Smooth muscle cell (in vitro differentiated cells): ENCODE results near the gene GORASP1. TPM values are rescaled to one million over a fixed set of nuclear protein-coding genes. Genes with fewer than 3 reads are reported as not detected.

Experiments used
- DNase-seq: peaks from one replicate; lab custom pipeline; 2025; ENCODE audit not compliant: unreplicated experiment; lab: John Stamatoyannopoulos, UW
- H2AFZ ChIP-seq: fragments of 200-600 bp; sonication (generic); 2 replicates; pipeline ENCODE4 v1.6.0; 2016; ENCODE audit warnings: antibody characterized with exemption, low read depth, mild to moderate bottlenecking
- H3F3A ChIP-seq: fragments of 200-600 bp; sonication (generic); 2 replicates; pipeline ENCODE4 v1.6.0; 2017; ENCODE audit warnings: antibody characterized with exemption, low read depth
- H3K27ac ChIP-seq: fragments of 200-600 bp; sonication (generic); 2 replicates; pipeline ENCODE4 v1.5.1; 2016; ENCODE audit warnings: low read depth, mild to moderate bottlenecking
- H3K27me3 ChIP-seq: fragments of 200-600 bp; sonication (generic); 2 replicates; pipeline ENCODE4 v1.6.1; 2016; ENCODE audit warnings: low read depth, mild to moderate bottlenecking
- H3K36me3 ChIP-seq: fragments of 200-600 bp; sonication (generic); 2 replicates; pipeline ENCODE4 v1.5.1; 2016; ENCODE audit warnings: low read depth
- H3K4me1 ChIP-seq: fragments of 200-600 bp; sonication (generic); 2 replicates; pipeline ENCODE4 v1.5.1; 2016; ENCODE audit warnings: low read depth
- H3K4me2 ChIP-seq: fragments of 200-600 bp; sonication (generic); 2 replicates; pipeline ENCODE4 v1.6.0; 2016; ENCODE audit warnings: mild to moderate bottlenecking
- H3K4me3 ChIP-seq: fragments of 200-600 bp; sonication (generic); 2 replicates; pipeline ENCODE4 v1.5.1; 2016; ENCODE audit warnings: mild to moderate bottlenecking
- H3K79me2 ChIP-seq: fragments of 200-600 bp; sonication (generic); 2 replicates; pipeline ENCODE4 v1.6.0; 2016; ENCODE audit warnings: low read depth, mild to moderate bottlenecking
- H3K9ac ChIP-seq: fragments of 200-600 bp; sonication (generic); 2 replicates; pipeline ENCODE4 v1.6.0; 2016; ENCODE audit warnings: low read depth
- H3K9me3 ChIP-seq: fragments of 200-600 bp; sonication (generic); replicated peaks from 2 replicates; pipeline ENCODE4 v1.5.1; 2016; ENCODE audit warnings: low read depth
- H4K20me1 ChIP-seq: fragments of 200-600 bp; sonication (generic); 2 replicates; pipeline ENCODE4 v1.6.0; 2016; ENCODE audit warnings: low read depth
- WGBS: methylation state at CpG from one replicate; pipeline ENCODE4 v1.1.7; 2016; ENCODE audit warnings: low lambda C conversion rate; 5-methylcytosine and 5-hydroxymethylcytosine counted together
- polyA plus RNA-seq: library from polyadenylated mRNA; unstranded; fragments of >200 nt; fragmentation: Nextera tagmentation; extraction: Ambion mirVana; gene quantifications from 2 replicates; pipeline ENCODE4 v1.2.1, GENCODE V29; 2016
- total RNA-seq: library from RNA; depleted of rRNA; stranded (reverse); fragments of >200 nt; gene quantifications from 2 replicates; pipeline ENCODE4 v1.2.3, GENCODE V29; 2014
- TF ChIP-seq, protein P1 (sequence below): fragments of 200-600 bp; sonication (generic); IDR thresholded peaks from 2 replicates; pipeline ENCODE4 v1.5.1; 2017; ENCODE audit warnings: borderline replicate concordance, mild to moderate bottlenecking, antibody characterized with exemption; ENCODE audit not compliant: insufficient read depth, poor library complexity, severe bottlenecking

The GORASP1 gene
- total and polyA plus RNA-seq, 2 experiments from 2014 or later, result 29.5 to 41.6 TPM

DNA sequence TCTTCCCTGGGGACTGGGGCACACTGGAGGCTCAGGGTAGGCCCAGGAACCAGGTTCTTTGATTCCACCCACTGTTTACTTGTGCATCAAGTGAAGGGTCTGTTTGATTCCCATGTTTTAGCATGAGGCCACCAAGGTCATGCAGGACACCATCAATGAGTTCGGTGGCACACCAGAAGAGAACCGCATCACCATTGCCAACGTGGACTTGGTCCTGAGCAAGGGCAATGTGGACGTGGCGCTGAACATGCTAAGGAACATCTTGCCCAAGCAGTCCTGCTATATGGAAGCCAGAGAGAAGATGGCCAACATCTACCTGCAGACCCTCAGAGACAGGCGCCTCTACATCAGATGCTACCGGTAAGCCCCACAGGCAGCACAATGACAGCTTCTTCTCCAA, 21.5 kb upstream of the GORASP1 start:
- H3K27me3 ChIP-seq, result no peaks in the 10 kb centered on the region
- H3K4me2 ChIP-seq, result no peak overlapping the region
- H3K9ac ChIP-seq, result no peak overlapping the region
- no peak overlapping the region for H3K4me3 ChIP-seq
- H3K4me1 ChIP-seq, result no peaks in the 10 kb centered on the region
- H2AFZ ChIP-seq, result no peak overlapping the region
- no peak overlapping the region for H3K27ac ChIP-seq
- no peaks in the 10 kb centered on the region for H3K36me3 ChIP-seq
- no peaks in the 10 kb centered on the region for H4K20me1 ChIP-seq
- TF ChIP-seq, protein P1, sequence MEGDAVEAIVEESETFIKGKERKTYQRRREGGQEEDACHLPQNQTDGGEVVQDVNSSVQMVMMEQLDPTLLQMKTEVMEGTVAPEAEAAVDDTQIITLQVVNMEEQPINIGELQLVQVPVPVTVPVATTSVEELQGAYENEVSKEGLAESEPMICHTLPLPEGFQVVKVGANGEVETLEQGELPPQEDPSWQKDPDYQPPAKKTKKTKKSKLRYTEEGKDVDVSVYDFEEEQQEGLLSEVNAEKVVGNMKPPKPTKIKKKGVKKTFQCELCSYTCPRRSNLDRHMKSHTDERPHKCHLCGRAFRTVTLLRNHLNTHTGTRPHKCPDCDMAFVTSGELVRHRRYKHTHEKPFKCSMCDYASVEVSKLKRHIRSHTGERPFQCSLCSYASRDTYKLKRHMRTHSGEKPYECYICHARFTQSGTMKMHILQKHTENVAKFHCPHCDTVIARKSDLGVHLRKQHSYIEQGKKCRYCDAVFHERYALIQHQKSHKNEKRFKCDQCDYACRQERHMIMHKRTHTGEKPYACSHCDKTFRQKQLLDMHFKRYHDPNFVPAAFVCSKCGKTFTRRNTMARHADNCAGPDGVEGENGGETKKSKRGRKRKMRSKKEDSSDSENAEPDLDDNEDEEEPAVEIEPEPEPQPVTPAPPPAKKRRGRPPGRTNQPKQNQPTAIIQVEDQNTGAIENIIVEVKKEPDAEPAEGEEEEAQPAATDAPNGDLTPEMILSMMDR, result no peak
- H3K79me2 ChIP-seq, result no peaks in the 10 kb centered on the region
- peaks cover under 1% of the 10 kb centered on the region for H3F3A ChIP-seq
- 94% methylated on average over 7 of the region's 7 CpGs for WGBS
- no peak for DNase-seq
- H3K9me3 ChIP-seq, result no peaks in the 10 kb centered on the region

DNA sequence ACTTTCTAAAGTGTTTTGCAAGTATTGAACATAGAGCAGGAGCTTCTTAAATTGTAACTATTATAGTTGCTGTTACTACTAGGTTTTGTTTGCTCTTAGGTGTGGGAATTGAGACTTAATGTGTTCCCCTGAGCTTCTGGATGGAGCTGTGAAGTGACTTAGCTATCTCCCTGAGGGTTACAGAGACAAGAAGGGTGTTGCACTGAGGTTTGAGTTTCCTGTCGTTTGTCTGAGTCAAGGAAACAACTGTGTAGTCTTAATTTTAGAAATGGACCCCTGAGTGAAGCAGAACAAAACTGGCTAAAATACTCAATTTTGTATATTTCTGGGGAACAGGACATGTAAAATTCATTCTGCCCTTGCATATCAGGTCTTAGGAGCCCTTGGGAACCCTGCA, 20.5 kb upstream of the GORASP1 start:
- TF ChIP-seq, protein P1, result no peak
- no peak overlapping the region for H2AFZ ChIP-seq
- DNase-seq, result no peak
- H3K27ac ChIP-seq, result no peak overlapping the region
- H3K4me3 ChIP-seq, result no peak overlapping the region
- H3K79me2 ChIP-seq, result no peaks in the 10 kb centered on the region
- WGBS, result 48% methylated on average over 1 of the region's 1 CpG
- no peaks in the 10 kb centered on the region for H3K4me1 ChIP-seq
- H3K9me3 ChIP-seq, result no peaks in the 10 kb centered on the region
- no peaks in the 10 kb centered on the region for H3K36me3 ChIP-seq
- H3K27me3 ChIP-seq, result no peaks in the 10 kb centered on the region
- peaks cover 4% of the 10 kb centered on the region for H3F3A ChIP-seq
- no peak overlapping the region for H3K4me2 ChIP-seq
- no peak overlapping the region for H3K9ac ChIP-seq
- H4K20me1 ChIP-seq, result no peaks in the 10 kb centered on the region

DNA sequence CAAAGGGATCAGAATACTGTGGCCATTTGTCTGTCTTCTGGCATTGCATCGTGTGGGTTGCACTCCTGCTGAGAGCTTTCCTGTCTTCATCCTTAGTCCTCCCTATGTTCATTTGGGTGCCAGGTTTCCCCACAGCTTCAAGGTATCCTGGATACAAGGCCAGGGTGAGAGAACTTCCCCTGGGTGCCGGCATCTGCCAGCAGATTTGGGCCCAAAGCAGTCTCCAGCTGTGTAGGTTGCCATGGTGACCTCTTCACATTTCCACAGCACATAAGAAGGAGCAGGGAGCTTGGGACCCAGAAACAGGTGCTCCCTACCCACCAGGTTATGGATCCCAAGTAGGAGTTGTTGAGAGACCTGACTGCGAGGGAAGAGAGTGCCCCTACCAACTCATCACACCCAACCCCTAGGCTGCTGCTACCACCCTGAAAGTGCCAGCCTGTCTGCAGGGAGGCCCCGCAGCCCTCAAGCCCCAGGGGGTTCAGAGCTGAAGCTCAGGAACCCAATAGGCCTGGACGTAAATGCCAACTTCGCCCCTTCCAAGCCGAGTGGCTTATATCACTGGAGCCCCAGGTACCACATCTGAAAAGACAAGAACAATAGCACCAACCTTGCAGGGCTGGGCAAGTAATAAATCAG, 20.0 kb upstream of the GORASP1 start:
- TF ChIP-seq, protein P1, result no peak
- H3K36me3 ChIP-seq, result no peaks in the 10 kb centered on the region
- DNase-seq, result no peak
- no peaks in the 10 kb centered on the region for H3K4me1 ChIP-seq
- H3F3A ChIP-seq, result peaks cover 4% of the 10 kb centered on the region
- WGBS, result 91% methylated on average over 7 of the region's 7 CpGs
- no peak overlapping the region for H3K9ac ChIP-seq
- H3K79me2 ChIP-seq, result no peaks in the 10 kb centered on the region
- no peak overlapping the region for H3K27ac ChIP-seq
- H3K4me2 ChIP-seq, result no peak overlapping the region
- H4K20me1 ChIP-seq, result no peaks in the 10 kb centered on the region
- H3K27me3 ChIP-seq, result no peaks in the 10 kb centered on the region
- no peaks in the 10 kb centered on the region for H3K9me3 ChIP-seq
- no peak overlapping the region for H3K4me3 ChIP-seq
- no peak overlapping the region for H2AFZ ChIP-seq

DNA sequence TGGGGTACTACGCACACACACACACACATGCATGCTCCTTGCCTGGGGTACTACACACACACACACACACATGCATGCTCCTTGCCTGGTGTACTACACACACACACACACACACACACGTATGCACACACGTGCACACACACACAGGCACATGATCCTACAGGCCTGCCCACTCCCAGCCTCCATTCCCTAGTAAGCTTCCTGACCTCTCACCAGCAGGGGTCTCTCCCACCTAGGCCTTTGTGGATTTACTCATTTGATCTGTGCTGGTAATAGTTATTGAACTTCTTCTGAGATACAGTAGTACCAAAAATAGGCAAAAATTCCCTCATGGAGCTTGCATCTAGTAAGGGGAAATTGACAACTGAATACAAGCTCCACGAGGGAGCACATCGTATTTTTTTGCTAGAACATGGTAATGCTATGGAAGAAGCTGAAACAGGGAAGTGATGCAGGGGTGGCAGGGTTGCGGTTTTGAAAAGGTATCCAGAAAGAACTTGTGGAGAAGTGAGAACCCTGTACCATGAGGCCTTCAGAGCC, 19.2 kb upstream of the GORASP1 start:
- Histone ChIP-seq H3K4me1 (no peaks in the 10 kb centered on the region), H3F3A (peaks cover 4% of the 10 kb centered on the region), H2AFZ (no peak overlapping the region), H3K79me2 (no peaks in the 10 kb centered on the region), H3K9me3 (no peaks in the 10 kb centered on the region), H3K4me2 (no peak overlapping the region), H3K36me3 (no peaks in the 10 kb centered on the region), H4K20me1 (no peaks in the 10 kb centered on the region), H3K9ac (no peak overlapping the region), H3K4me3 (no peak overlapping the region), H3K27me3 (no peaks in the 10 kb centered on the region), H3K27ac (no peak overlapping the region)
- DNase-seq, result no peak
- TF ChIP-seq, protein P1, result peak; percentile 49
- 62% methylated on average over 6 of the region's 6 CpGs for WGBS
